ENCODE results near the gene POTEB3. TPM values are rescaled to one million over a fixed set of nuclear protein-coding genes. Genes with fewer than 3 reads are reported as not detected.
"Not testable (repeated sequence)": the region's sequence is repeated elsewhere in the genome, so short reads cannot be mapped to it uniquely, and the experiment has no call there.

The POTEB3 gene
- total and polyA plus RNA-seq, 12 donors: not detected

DNA sequence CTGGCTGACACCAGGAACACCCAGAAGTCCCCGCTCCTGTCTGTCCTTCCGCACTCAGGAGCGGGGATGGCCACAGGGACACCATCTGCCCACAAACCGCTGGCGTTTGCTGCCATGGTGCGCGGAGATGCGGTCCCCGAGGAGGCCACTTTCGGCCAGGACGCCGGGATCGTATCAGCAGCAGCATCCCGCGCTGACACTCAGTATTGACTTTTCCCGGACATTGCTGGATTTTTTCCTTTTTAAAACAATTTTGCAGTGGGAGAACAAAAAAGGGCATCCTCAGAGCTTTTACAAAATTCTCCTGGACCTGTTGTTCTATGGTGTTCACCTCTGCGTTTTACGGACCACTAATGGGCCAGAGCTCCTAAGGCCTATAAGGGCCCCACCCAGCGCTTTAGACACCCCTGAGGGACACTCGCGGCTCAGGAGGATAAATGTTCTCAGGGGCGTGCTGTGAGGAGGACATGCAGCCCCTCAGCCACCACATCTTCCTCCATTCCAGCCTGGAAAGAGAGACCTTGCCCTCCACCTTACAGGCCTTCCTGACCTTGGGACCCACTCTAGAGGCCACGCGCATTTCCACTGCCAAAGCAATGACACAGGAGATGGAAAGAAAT is 56.3 kb downstream of the POTEB3 start:
- intact Hi-C loops (cut with DNase I); ATAC-seq; H3K4me3 ChIP-seq; H3K36me3 ChIP-seq; H3K4me1 ChIP-seq; H3K27me3 ChIP-seq; H3K9me3 ChIP-seq; H3K27ac ChIP-seq; DNase-seq: not testable (repeated sequence)
- 66% methylated on average over 4 of the region's 24 CpGs; no CpG with 5 or more reads in 1 of the 2 donors for WGBS, 2 donors

DNA sequence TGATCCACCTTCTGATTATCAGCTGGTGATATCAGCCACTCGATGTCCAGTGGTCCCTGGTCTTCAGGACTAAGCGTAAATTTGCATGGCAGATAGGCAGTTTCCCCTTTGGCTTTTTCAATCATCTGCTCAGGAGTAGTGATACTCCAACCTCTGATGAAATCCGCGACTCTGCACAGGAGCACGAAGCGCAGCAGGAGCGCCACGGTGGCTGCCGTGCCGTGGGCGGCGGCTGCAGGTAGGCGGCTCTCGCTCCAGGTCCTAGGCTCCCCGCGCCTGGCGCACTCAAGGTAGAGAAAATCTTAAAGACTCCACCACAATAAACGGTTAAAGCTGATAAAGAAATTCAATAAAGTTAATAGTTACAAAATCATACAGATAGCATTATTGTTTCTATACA is 66.6 kb downstream of the POTEB3 start:
- H3K27ac ChIP-seq; H3K4me1 ChIP-seq; intact Hi-C loops (cut with DNase I); DNase-seq; H3K27me3 ChIP-seq; H3K9me3 ChIP-seq; ATAC-seq; H3K4me3 ChIP-seq; H3K36me3 ChIP-seq: not testable (repeated sequence)
- 85% methylated on average over 10 of the region's 18 CpGs; no CpG with 5 or more reads in 1 of the 2 donors for WGBS, 2 donors

DNA sequence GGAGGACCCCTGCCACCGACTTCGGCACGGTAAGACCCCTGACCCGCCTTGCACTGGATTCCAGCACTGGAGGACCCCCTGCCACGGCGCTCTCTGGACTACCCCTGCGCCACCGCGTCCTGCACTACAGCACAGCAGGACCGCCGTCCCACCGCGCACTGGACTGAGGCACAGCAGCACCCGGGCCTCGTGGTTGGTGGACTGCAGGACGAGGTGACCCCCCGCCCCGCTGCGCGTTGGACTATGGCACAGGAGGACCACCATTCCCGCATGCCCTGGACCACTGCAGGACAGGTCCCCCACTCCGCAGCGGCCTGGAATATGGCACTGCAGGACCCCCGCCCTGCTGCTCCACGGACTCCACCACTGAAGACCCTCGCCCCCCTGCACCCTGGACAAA is 71.1 kb downstream of the POTEB3 start:
- ATAC-seq, DNase-seq, H3K4me3 ChIP-seq: not testable (repeated sequence)

DNA sequence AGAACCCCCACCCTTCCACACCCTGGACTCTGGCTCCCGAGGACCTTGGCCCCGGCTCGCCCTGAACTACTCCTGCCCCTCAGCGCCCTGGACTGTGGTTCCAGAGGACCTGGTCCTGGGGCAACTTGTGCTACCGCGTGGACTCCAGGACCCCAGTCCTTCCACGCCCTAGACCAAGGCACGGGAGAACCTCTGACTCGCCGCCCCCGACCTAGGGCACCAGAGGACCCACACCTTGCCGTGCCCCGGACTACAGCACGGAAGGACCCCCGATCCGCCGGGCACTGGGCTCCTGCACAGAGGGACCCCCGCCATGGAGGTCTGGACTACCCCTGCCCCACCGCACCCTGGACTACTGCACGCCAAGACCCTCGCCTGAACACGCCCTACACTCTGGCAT is 71.7 kb downstream of the POTEB3 start:
- WGBS, 2 donors: no CpG with 5 or more reads among the region's 22 CpGs
- intact Hi-C loops (cut with DNase I); DNase-seq; H3K4me1 ChIP-seq; ATAC-seq; H3K27ac ChIP-seq; H3K4me3 ChIP-seq; H3K9me3 ChIP-seq; H3K27me3 ChIP-seq; H3K36me3 ChIP-seq: not testable (repeated sequence)

More for the DNA sequence above, 71.1 kb downstream of the POTEB3 start:
- H3K27me3 ChIP-seq; intact Hi-C loops (cut with DNase I); H3K36me3 ChIP-seq; H3K4me1 ChIP-seq; H3K9me3 ChIP-seq; H3K27ac ChIP-seq: not testable (repeated sequence)
- 91 to 92% methylated on average over 5 of the region's 26 CpGs for WGBS, 2 donors

Small RNA genes within 50 kb of the gene (microRNA-seq; reads per million reads assigned to microRNA genes)
- 0 reads per million in 2 donors for gene MIR3118-3

Measured in heart right ventricle (tissue), 16 donors.